DLD1 (cell line): ENCODE results near the gene FGB.

ENCODE experiments used
- in situ Hi-C: cut with HindIII; loops from 2 replicates; pipeline ENCODE4 v1.10.0; 2017; ENCODE audit warnings: low sequenced_read_pairs

FGB gene

DNA sequence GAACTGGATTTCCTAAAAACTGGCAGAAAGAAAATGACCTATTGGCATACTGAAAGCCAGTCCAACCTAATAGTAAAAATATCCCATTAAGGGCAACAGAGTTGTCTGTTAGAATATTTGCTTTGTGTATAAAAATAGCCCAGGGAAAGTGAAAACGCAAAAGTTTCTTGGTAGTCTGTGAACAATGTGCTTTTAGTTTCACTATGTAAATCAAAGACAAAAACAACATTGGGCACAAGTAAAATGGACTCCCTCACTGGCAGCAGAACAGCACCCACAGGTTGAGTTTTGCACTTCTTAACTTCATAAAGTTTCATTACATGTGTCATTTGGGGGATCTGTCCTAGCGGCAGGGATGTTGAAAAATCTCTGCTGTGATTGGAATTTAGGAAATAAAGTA is 53.9 kb downstream of the FGB start:
- in situ Hi-C loops: loop anchor here (10.0 kb wide), 1 partner anchor 62 kb away; the partner anchor contains the start of gene PLRG1

DNA sequence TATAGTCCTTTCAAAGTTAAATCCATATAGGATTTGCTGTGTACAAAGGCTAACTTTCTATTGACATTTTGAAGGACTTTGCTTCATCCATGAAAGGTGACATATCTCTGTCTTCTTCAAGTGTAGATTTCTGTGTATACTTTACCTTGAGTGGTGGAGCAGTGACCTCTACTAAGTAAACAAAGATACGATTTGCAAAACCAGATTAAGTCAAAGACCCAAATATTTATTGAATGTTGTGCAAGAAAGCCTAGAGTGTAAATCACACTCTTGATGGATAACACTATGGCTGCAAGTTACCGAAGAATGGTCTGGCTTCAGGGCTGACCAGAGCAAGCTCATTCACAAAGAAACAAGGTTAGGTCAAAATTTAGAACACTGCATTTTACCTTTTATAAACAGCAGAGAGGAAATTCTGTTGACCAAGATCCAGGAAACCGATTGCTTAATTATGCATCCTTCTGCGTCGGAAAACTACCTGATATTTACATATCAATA is 55.1 kb downstream of the FGB start:
- in situ Hi-C loops: loop anchor here (10.0 kb wide), 1 partner anchor 63 kb away; the partner anchor contains the start of gene PLRG1

DNA sequence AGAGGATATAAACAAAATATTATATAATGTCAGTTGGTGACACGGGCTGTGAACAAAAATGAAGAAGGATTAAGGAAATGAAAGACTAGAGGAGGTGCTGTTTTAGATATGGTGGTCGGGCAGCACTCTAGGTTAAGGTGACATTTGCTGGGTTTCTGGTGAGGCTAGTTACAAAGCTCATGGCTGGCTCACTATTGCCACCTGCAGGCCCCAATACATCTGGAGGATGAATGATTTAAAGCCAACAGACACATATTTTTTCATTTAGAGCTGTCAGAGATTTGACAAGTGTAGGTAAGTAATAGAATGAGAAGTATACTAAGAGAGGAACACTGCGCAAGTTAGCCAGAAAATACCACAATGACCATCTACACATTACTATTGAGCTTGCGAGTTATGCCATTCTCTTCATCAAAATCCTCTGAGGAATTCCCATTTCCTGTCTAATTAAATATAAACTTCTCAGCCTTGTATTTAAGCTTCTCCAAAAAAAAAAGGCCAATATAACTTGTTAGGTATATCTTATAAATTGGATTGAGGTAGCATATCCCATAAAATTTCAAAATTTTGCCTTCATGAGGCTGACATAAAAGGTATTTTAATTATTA is 56.0 kb downstream of the FGB start:
- in situ Hi-C loops: loop anchor here (10.0 kb wide), 1 partner anchor 64 kb away; the partner anchor contains the start of gene PLRG1

DNA sequence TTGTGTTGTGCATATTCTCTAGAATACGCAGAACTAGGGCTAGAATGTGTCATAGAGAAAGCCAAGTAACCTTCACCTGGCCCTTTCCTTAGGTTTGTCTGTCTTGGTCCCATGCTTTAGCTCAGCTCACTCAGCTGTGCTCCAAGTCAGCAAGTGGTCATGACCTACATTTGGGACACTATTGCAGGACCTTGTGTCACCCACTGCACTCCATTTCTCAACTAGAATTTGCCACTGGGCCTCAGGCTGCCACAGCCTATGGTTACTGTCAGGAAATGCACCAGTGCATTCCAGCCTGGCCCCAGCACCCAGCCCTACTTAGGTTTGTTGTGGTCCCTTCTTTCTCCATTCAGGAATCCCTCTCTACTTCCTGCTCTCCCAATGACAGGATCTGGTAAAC is 57.3 kb downstream of the FGB start:
- in situ Hi-C loops: no loop called here
